ENCODE data around the gene NTPCR. TPM values are rescaled to one million over a fixed set of nuclear protein-coding genes. Genes with fewer than 3 reads are reported as not detected.
"Not testable (repeated sequence)": the region's sequence is repeated elsewhere in the genome, so short reads cannot be mapped to it uniquely, and the experiment has no call there.

The NTPCR gene
- total RNA-seq, 1 experiment from 2014 or later, result 46.8 TPM

- DNase-seq (ENCODE audit: low read depth, low spot score) (no peak), ATAC-seq (no peak)
- intact Hi-C loops (cut with micrococcal nuclease; ENCODE audit: unreplicated experiment), result no loop called here
- CTCF ChIA-PET, result no interaction called here
- H3K27me3 ChIP-seq (ENCODE audit: control insufficient read depth, insufficient read depth, low read length), result peaks cover 2% of the 10 kb centered on the region; the same call in 1 of the 2 replicates
- no peak overlapping the region for H3K4me3 ChIP-seq (ENCODE audit: low read depth in 2 of 2, low read length in 2 of 2)
- no TSS peak for BruUV-seq (replicated peaks)
- POLR2A ChIA-PET, result no interaction called here
- no peak for TF ChIP-seq POLR2AphosphoS5 (IDR thresholded peaks at IDR 0.05; ENCODE audit: low read depth, low read length)
- TF ChIP-seq, protein P1, sequence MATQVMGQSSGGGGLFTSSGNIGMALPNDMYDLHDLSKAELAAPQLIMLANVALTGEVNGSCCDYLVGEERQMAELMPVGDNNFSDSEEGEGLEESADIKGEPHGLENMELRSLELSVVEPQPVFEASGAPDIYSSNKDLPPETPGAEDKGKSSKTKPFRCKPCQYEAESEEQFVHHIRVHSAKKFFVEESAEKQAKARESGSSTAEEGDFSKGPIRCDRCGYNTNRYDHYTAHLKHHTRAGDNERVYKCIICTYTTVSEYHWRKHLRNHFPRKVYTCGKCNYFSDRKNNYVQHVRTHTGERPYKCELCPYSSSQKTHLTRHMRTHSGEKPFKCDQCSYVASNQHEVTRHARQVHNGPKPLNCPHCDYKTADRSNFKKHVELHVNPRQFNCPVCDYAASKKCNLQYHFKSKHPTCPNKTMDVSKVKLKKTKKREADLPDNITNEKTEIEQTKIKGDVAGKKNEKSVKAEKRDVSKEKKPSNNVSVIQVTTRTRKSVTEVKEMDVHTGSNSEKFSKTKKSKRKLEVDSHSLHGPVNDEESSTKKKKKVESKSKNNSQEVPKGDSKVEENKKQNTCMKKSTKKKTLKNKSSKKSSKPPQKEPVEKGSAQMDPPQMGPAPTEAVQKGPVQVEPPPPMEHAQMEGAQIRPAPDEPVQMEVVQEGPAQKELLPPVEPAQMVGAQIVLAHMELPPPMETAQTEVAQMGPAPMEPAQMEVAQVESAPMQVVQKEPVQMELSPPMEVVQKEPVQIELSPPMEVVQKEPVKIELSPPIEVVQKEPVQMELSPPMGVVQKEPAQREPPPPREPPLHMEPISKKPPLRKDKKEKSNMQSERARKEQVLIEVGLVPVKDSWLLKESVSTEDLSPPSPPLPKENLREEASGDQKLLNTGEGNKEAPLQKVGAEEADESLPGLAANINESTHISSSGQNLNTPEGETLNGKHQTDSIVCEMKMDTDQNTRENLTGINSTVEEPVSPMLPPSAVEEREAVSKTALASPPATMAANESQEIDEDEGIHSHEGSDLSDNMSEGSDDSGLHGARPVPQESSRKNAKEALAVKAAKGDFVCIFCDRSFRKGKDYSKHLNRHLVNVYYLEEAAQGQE (IDR thresholded peaks at IDR 0.05; ENCODE audit: insufficient read depth in 1 of 2, low read depth in 2 of 2, low read length in 1 of 2), result no peak
- TF ChIP-seq, protein P2, sequence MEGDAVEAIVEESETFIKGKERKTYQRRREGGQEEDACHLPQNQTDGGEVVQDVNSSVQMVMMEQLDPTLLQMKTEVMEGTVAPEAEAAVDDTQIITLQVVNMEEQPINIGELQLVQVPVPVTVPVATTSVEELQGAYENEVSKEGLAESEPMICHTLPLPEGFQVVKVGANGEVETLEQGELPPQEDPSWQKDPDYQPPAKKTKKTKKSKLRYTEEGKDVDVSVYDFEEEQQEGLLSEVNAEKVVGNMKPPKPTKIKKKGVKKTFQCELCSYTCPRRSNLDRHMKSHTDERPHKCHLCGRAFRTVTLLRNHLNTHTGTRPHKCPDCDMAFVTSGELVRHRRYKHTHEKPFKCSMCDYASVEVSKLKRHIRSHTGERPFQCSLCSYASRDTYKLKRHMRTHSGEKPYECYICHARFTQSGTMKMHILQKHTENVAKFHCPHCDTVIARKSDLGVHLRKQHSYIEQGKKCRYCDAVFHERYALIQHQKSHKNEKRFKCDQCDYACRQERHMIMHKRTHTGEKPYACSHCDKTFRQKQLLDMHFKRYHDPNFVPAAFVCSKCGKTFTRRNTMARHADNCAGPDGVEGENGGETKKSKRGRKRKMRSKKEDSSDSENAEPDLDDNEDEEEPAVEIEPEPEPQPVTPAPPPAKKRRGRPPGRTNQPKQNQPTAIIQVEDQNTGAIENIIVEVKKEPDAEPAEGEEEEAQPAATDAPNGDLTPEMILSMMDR (IDR thresholded peaks at IDR 0.05), result no peak
- no peak for TF ChIP-seq SIN3A (IDR thresholded peaks at IDR 0.05; ENCODE audit: borderline replicate concordance, insufficient read depth, low read depth, low read length)
- no peak for TF ChIP-seq TCF7L2 (IDR thresholded peaks at IDR 0.05; ENCODE audit: low read depth, low read length)
- in situ Hi-C loops (cut with HindIII; ENCODE audit: low pct_unique_long_range_greater_than_20kb, low sequenced_read_pairs), result no loop called here
- no peaks in the 10 kb centered on the region for H3K36me3 ChIP-seq (ENCODE audit: control insufficient read depth, insufficient read depth, low read length)
- no peaks in the 10 kb centered on the region for H3K9me3 ChIP-seq (ENCODE audit: control insufficient read depth, insufficient read depth, low read depth, low read length)
- H3K27ac ChIP-seq (ENCODE audit: low read length), result no peak overlapping the region
- H3K4me1 ChIP-seq (ENCODE audit: control insufficient read depth, insufficient read depth, low read length), result no peaks in the 10 kb centered on the region
These were observed 24.8 kb upstream of the NTPCR start for GRCh38 chr1:232925421-232926220.

DNA sequence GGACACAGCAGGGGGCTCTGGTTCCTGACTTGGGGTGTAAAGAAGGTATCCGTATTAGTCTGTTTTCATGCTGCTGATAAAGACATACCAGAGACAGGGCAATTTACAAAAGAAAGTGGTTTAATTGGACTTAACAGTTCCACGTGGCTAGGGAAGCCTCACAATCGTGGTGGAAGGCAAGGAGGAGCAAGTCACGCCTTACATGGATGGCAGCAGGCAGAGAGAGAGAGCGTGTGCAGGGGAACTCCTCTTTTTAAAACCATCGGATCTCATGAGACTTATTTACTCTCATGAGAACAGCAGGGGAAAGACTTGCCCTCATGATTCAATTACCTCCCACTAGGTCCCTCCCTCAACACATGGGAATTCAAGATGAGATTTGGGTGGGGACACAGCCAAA is 23.2 kb upstream of the NTPCR start:
- CTCF ChIA-PET; DNase-seq (ENCODE audit: low read depth, low spot score): not testable (repeated sequence)

GRCh38 chr1:232927830-232928505 is 22.4 kb upstream of the NTPCR start:
- in situ Hi-C loops (cut with HindIII; ENCODE audit: low pct_unique_long_range_greater_than_20kb, low sequenced_read_pairs), result no loop called here
- H3K9me3 ChIP-seq (ENCODE audit: control insufficient read depth, insufficient read depth, low read depth, low read length), result no peaks in the 10 kb centered on the region
- ATAC-seq (no peak), DNase-seq (ENCODE audit: low read depth, low spot score) (no peak)
- intact Hi-C loops (cut with micrococcal nuclease; ENCODE audit: unreplicated experiment), result no loop called here
- POLR2A ChIA-PET, result interaction anchor here (0.7 kb wide), 1 partner anchor 254 kb away, joined by 3 read pairs; no protein-coding TSS in a partner anchor
- TF ChIP-seq, protein P1 (IDR thresholded peaks at IDR 0.05; ENCODE audit: insufficient read depth in 1 of 2, low read depth in 2 of 2, low read length in 1 of 2), result no peak
- TF ChIP-seq SIN3A (IDR thresholded peaks at IDR 0.05; ENCODE audit: borderline replicate concordance, insufficient read depth, low read depth, low read length) (no peak), POLR2AphosphoS5 (IDR thresholded peaks at IDR 0.05; ENCODE audit: low read depth, low read length) (no peak), TCF7L2 (IDR thresholded peaks at IDR 0.05; ENCODE audit: low read depth, low read length) (no peak)
- TF ChIP-seq, protein P2 (IDR thresholded peaks at IDR 0.05), result no peak
- no peak overlapping the region for H3K4me3 ChIP-seq (ENCODE audit: low read depth in 2 of 2, low read length in 2 of 2)
- CTCF ChIA-PET, result no interaction called here
- no peaks in the 10 kb centered on the region for H3K36me3 ChIP-seq (ENCODE audit: control insufficient read depth, insufficient read depth, low read length)
- H3K27me3 ChIP-seq (ENCODE audit: control insufficient read depth, insufficient read depth, low read length), result peaks cover 2% of the 10 kb centered on the region; the same call in 1 of the 2 replicates
- no peak overlapping the region for H3K27ac ChIP-seq (ENCODE audit: low read length)
- BruUV-seq (replicated peaks), result no TSS peak
- H3K4me1 ChIP-seq (ENCODE audit: control insufficient read depth, insufficient read depth, low read length), result no peaks in the 10 kb centered on the region

More for the DNA sequence above, 23.2 kb upstream of the NTPCR start:
- intact Hi-C loops (cut with micrococcal nuclease; ENCODE audit: unreplicated experiment); POLR2A ChIA-PET; H3K4me1 ChIP-seq (ENCODE audit: control insufficient read depth, insufficient read depth, low read length); in situ Hi-C loops (cut with HindIII; ENCODE audit: low pct_unique_long_range_greater_than_20kb, low sequenced_read_pairs); H3K36me3 ChIP-seq (ENCODE audit: control insufficient read depth, insufficient read depth, low read length); BruUV-seq (replicated peaks); H3K4me3 ChIP-seq (ENCODE audit: low read depth in 2 of 2, low read length in 2 of 2); H3K27me3 ChIP-seq (ENCODE audit: control insufficient read depth, insufficient read depth, low read length); H3K9me3 ChIP-seq (ENCODE audit: control insufficient read depth, insufficient read depth, low read depth, low read length); ATAC-seq; H3K27ac ChIP-seq (ENCODE audit: low read length): not testable (repeated sequence)

All from Panc1 (cell line).